Caco-2 (cell line): ENCODE results near the gene BICD2. TPM values are rescaled to one million over a fixed set of nuclear protein-coding genes. Genes with fewer than 3 reads are reported as not detected.

Source experiments
- BruUV-seq: library from RNA; stranded (reverse); fragments of 400-500 nt; replicated peaks from 2 replicates; lab custom pipeline; 2021; lab: Mats Ljungman, UMichigan
- CTCF ChIA-PET: fragments of 300-600 bp; sonication (Branson Sonifier 250); formaldehyde crosslinking; loops from one replicate; lab custom pipeline; 2022; ENCODE audit warnings: antibody characterized with exemption; lab: Charles Lee
- POLR2A ChIA-PET: fragments of 300-600 bp; sonication (Branson Sonifier 250); formaldehyde crosslinking; loops from one replicate; lab custom pipeline; 2022; ENCODE audit warnings: antibody characterized with exemption; lab: Charles Lee
- DNase-seq, 2 experiments: peaks; one replicate each; pipeline versions ENCODE4 v3.0.0 to v3.0.0-alpha.2; 2020 to 2022
- H3K27me3 ChIP-seq: replicated peaks from 2 replicates; pipeline ENCODE4 v1.6.0; 2011; ENCODE audit warnings: low read length; ENCODE audit not compliant: control insufficient read depth, insufficient read depth
- H3K36me3 ChIP-seq: 2 replicates; pipeline ENCODE4 v1.5.1; 2011; ENCODE audit warnings: low read length; ENCODE audit not compliant: control insufficient read depth, insufficient read depth
- H3K4me1 ChIP-seq: fragments of 250-450 bp; sonication (Bioruptor Pico); 2 replicates; pipeline ENCODE4 v1.5.1; 2020; ENCODE audit warnings: mild to moderate bottlenecking
- H3K4me3 ChIP-seq: 2 replicates; pipeline ENCODE4 v1.5.1; 2011; ENCODE audit warnings: low read depth, mild to moderate bottlenecking, control low read depth, low read length
- H3K9me3 ChIP-seq: fragments of 250-450 bp; sonication (Bioruptor Pico); 2 replicates; pipeline ENCODE4 v1.5.1; 2020; ENCODE audit warnings: mild to moderate bottlenecking, moderate library complexity
- H3K27ac Mint-ChIP-seq: one replicate; pipeline ENCODE4 v1.8.0; 2022; ENCODE audit warnings: mixed read lengths; ENCODE audit not compliant: unreplicated experiment
- H3K27me3 Mint-ChIP-seq: one replicate; pipeline ENCODE4 v1.8.0; 2022; ENCODE audit warnings: mixed read lengths; ENCODE audit not compliant: insufficient read depth, unreplicated experiment
- H3K36me3 Mint-ChIP-seq: one replicate; pipeline ENCODE4 v1.8.0; 2022; ENCODE audit warnings: mild to moderate bottlenecking, mixed read lengths; ENCODE audit not compliant: insufficient read depth, unreplicated experiment
- H3K4me1 Mint-ChIP-seq: one replicate; pipeline ENCODE4 v1.8.0; 2022; ENCODE audit warnings: low read depth, mixed read lengths; ENCODE audit not compliant: unreplicated experiment
- H3K4me3 Mint-ChIP-seq: one replicate; pipeline ENCODE4 v1.8.0; 2022; ENCODE audit warnings: mild to moderate bottlenecking, moderate library complexity, mixed read lengths; ENCODE audit not compliant: unreplicated experiment
- H3K9me3 Mint-ChIP-seq: one replicate; pipeline ENCODE4 v1.8.0; 2022; ENCODE audit warnings: mixed read lengths; ENCODE audit not compliant: unreplicated experiment
- intact Hi-C: fragments of 100-400 bp; cut with micrococcal nuclease; formaldehyde crosslinking; loops from one replicate; pipeline ENCODE4 v1.10.0; 2022; ENCODE audit not compliant: unreplicated experiment
- total RNA-seq: library from RNA; stranded (reverse); gene quantifications from 2 replicates; pipeline ENCODE4 v1.2.3, GENCODE V29; 2022
- TF ChIP-seq, protein P1 (sequence below), 2 experiments: fragments of 200-600 bp in 1 of 2; IDR thresholded peaks; 1 replicate in 1 of 2; 2 replicates in 1 of 2; pipeline versions ENCODE4 v1.5.1 to v1.8.0; 2011 to 2022; ENCODE audit warnings: antibody characterized with exemption in 1 of 2, control low read depth in 1 of 2, inconsistent platforms in 1 of 2, low read depth in 1 of 2, low read length in 1 of 2, mild to moderate bottlenecking in 1 of 2, moderate library complexity in 1 of 2; ENCODE audit not compliant: insufficient read depth in 1 of 2, severe bottlenecking in 1 of 2, unreplicated experiment in 1 of 2

Gene BICD2
- total RNA-seq, 1 experiment from 2014 or later: 13.7 TPM

DNA sequence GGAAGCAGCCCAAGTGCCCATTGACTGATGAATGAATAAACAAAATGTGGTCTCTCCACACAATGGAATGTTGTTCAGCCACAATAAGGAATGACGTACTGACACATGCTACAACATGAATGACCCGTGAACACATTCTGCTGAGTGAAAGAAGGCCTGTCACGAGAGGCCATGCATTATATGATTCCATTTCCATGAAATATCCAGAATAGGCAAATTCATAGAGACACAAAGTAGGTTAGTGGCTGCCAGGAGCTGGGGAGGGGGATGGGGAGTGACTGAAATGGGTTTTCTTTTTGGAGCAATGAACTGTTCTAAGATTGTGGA, 41.4 kb downstream of the BICD2 start:
- POLR2A ChIA-PET: no interaction called here
- no peak overlapping the region for H3K4me3 ChIP-seq

DNA sequence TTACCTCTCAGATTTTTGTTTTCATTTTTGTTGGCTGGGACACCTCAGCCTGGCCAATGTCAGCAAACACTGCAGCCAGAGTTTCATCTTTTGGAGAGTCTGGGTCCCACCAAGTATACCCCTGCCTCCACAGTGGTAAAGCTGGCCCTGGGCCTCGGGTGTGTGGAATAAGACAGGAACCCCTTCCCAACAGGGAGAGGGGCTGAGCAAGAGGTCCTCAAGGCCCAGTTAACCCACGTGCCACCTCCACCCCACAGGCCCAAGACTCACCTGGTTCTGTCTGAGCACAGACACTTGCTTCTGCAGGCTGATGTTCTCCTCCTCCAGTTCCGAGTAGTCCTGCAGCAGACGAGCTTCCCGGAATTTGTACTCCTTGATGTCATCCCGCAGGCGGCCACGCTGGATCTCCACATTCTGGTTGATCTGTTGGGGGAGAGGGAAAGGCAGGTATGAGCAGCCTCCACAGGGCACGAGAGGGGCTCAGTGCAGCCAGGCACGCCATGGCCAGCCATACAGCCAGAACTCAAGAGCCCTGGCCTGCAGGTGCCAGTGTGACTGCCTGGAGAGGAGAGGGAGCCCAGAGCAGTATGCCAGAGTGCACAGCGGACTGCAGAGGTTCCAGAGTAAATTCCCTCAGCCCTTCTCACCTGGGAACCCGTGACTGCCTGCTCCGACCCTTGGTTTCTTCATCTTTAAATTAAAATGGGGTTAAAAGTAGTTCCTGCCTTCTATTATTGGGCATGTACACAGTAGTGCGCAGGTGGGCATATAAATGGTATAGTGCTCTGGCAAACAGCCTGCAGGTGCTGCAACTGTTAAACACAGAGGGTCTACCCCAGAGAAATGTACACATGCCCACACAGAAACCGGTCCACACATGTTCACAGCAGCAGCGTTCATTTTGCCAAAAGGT, 42.0 kb downstream of the BICD2 start:
- H3K36me3 Mint-ChIP-seq: peaks cover 7% of the 10 kb centered on the region
- 0 out of 2 replicates have a peak, but pooled peaks cover 8% of the 10 kb centered on the region for H3K4me1 ChIP-seq
- ChIA-PET CTCF (no interaction called here), POLR2A (no interaction called here)
- H3K9me3 ChIP-seq: no peaks in the 10 kb centered on the region
- no peaks in the 10 kb centered on the region for H3K27me3 Mint-ChIP-seq
- H3K4me3 ChIP-seq: no peak overlapping the region
- no peak overlapping the region for H3K4me3 Mint-ChIP-seq
- TF ChIP-seq, protein P1, sequence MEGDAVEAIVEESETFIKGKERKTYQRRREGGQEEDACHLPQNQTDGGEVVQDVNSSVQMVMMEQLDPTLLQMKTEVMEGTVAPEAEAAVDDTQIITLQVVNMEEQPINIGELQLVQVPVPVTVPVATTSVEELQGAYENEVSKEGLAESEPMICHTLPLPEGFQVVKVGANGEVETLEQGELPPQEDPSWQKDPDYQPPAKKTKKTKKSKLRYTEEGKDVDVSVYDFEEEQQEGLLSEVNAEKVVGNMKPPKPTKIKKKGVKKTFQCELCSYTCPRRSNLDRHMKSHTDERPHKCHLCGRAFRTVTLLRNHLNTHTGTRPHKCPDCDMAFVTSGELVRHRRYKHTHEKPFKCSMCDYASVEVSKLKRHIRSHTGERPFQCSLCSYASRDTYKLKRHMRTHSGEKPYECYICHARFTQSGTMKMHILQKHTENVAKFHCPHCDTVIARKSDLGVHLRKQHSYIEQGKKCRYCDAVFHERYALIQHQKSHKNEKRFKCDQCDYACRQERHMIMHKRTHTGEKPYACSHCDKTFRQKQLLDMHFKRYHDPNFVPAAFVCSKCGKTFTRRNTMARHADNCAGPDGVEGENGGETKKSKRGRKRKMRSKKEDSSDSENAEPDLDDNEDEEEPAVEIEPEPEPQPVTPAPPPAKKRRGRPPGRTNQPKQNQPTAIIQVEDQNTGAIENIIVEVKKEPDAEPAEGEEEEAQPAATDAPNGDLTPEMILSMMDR (IDR thresholded peaks at IDR 0.05; ENCODE audit: insufficient read depth in 1 of 2, low read depth in 1 of 2, low read length in 1 of 2, severe bottlenecking in 1 of 2, unreplicated experiment in 1 of 2): no peak
- BruUV-seq: no TSS peak
- no peak overlapping the region for H3K27ac Mint-ChIP-seq
- DNase-seq: no peak
- H3K36me3 ChIP-seq: no peaks in the 10 kb centered on the region; the same call in 1 of the 2 replicates
- no peaks in the 10 kb centered on the region for H3K9me3 Mint-ChIP-seq
- no peaks in the 10 kb centered on the region for H3K4me1 Mint-ChIP-seq
- intact Hi-C loops: no loop called here
- H3K27me3 ChIP-seq: no peaks in the 10 kb centered on the region

More for the DNA sequence above, 41.4 kb downstream of the BICD2 start:
- Histone ChIP-seq H3K27me3 (no peaks in the 10 kb centered on the region), H3K4me1 (0 out of 2 replicates have a peak, but pooled peaks cover 8% of the 10 kb centered on the region), H3K9me3 (no peaks in the 10 kb centered on the region), H3K36me3 (no peaks in the 10 kb centered on the region; the same call in 1 of the 2 replicates)
- H3K36me3 Mint-ChIP-seq: peaks cover 13% of the 10 kb centered on the region
- intact Hi-C loops: no loop called here
- H3K27me3 Mint-ChIP-seq: no peaks in the 10 kb centered on the region
- no peak for DNase-seq
- TF ChIP-seq, protein P1 (IDR thresholded peaks at IDR 0.05; ENCODE audit: insufficient read depth in 1 of 2, low read depth in 1 of 2, low read length in 1 of 2, severe bottlenecking in 1 of 2, unreplicated experiment in 1 of 2): no peak
- no TSS peak for BruUV-seq
- CTCF ChIA-PET: no interaction called here
- no peaks in the 10 kb centered on the region for H3K9me3 Mint-ChIP-seq
- no peak overlapping the region for H3K4me3 Mint-ChIP-seq
- no peak overlapping the region for H3K27ac Mint-ChIP-seq
- no peaks in the 10 kb centered on the region for H3K4me1 Mint-ChIP-seq

DNA sequence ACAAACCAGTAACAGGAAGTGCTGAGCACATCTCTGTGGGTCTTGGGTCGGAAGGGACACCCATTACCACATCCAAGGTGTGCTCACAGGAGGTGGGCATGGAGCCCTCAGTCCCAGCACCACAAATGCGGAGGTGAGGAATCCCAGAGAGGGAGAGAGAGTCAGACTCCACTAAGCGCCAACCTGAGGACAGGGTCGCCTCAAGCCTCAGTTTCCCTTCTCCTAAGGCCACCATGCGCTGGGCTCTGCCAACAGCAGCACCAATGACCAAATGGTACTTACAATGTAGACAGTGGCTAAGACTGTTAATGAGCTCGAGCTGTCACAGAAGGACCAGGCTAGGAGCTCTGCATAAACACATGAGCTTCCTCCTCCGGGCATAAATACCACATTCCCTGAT, 43.1 kb downstream of the BICD2 start:
- no peak for DNase-seq
- Histone ChIP-seq H3K4me3 (no peak overlapping the region), H3K27me3 (no peaks in the 10 kb centered on the region), H3K4me1 (no peaks in the 10 kb centered on the region), H3K9me3 (no peaks in the 10 kb centered on the region), H3K36me3 (no peaks in the 10 kb centered on the region)
- no peak overlapping the region for H3K4me3 Mint-ChIP-seq
- no peaks in the 10 kb centered on the region for H3K4me1 Mint-ChIP-seq
- H3K36me3 Mint-ChIP-seq: no peaks in the 10 kb centered on the region
- no peaks in the 10 kb centered on the region for H3K27me3 Mint-ChIP-seq
- BruUV-seq: no TSS peak
- no peaks in the 10 kb centered on the region for H3K9me3 Mint-ChIP-seq
- TF ChIP-seq, protein P1 (IDR thresholded peaks at IDR 0.05; ENCODE audit: insufficient read depth in 1 of 2, low read depth in 1 of 2, low read length in 1 of 2, severe bottlenecking in 1 of 2, unreplicated experiment in 1 of 2): no peak
- no peak overlapping the region for H3K27ac Mint-ChIP-seq
- intact Hi-C loops: no loop called here
- POLR2A ChIA-PET: no interaction called here
- CTCF ChIA-PET: no interaction called here
